Suprapubic skin (tissue), 4 donors: ENCODE data around the gene MED22. TPM values are rescaled to one million over a fixed set of nuclear protein-coding genes. Genes with fewer than 3 reads are reported as not detected.
"Not testable (repeated sequence)": the region's sequence is repeated elsewhere in the genome, so short reads cannot be mapped to it uniquely, and the experiment has no call there.

Experiments used
- DNase-seq, 2 donors: peaks; one replicate each; pipeline ENCODE4 v3.0.0-alpha.2; 2019; ENCODE audit warnings: low spot score in 2 of 2
- H3K27ac ChIP-seq: fragments of 200-600 bp; sonication (generic); one replicate; pipeline ENCODE4 v1.5.1; 2019
- H3K27me3 ChIP-seq: fragments of 200-600 bp; sonication (generic); one replicate; pipeline ENCODE4 v1.5.1; 2019
- H3K36me3 ChIP-seq: fragments of 200-600 bp; sonication (generic); one replicate; pipeline ENCODE4 v1.5.1; 2019
- H3K4me1 ChIP-seq: fragments of 200-600 bp; sonication (generic); one replicate; pipeline ENCODE4 v1.5.1; 2019
- H3K4me3 ChIP-seq: fragments of 200-600 bp; sonication (generic); one replicate; pipeline ENCODE4 v1.5.1; 2019; ENCODE audit warnings: mild to moderate bottlenecking
- H3K9me3 ChIP-seq: fragments of 200-600 bp; sonication (generic); one replicate; pipeline ENCODE4 v1.5.1; 2019
- EP300 ChIP-seq: sonication (generic); formaldehyde crosslinking; IDR thresholded peaks from one replicate; pipeline ENCODE4 v1.6.1; 2017; ENCODE audit warnings: antibody characterized with exemption
- POLR2A ChIP-seq, 2 donors: fragments of 450-650 bp; IDR thresholded peaks; one replicate each; pipeline ENCODE4 v1.6.1; 2017; ENCODE audit warnings: antibody characterized with exemption in 2 of 2, mild to moderate bottlenecking in 2 of 2, moderate library complexity in 2 of 2
- POLR2AphosphoS5 ChIP-seq, 3 donors: sonication (generic); formaldehyde crosslinking; IDR thresholded peaks; one replicate each; pipeline ENCODE4 v1.6.1; 2017; ENCODE audit warnings: antibody characterized with exemption in 3 of 3
- WGBS: methylation state at CpG from one replicate; pipeline ENCODE4 v1.1.5; 2018; 5-methylcytosine and 5-hydroxymethylcytosine counted together
- total RNA-seq, 4 donors: library from RNA; depleted of rRNA; stranded (reverse); fragments of >200 nt; gene quantifications; one replicate each; pipeline ENCODE4 v1.1.0, GENCODE V29; 2016
- TF ChIP-seq, protein P1 (sequence below), 2 donors: fragments of 200-600 bp in 1 of 2; fragments of 450-650 bp in 1 of 2; sonication (generic) in 1 of 2; IDR thresholded peaks; one replicate each; pipeline ENCODE4 v1.5.1; 2016 to 2019; ENCODE audit warnings: antibody characterized with exemption in 2 of 2, mild to moderate bottlenecking in 1 of 2, moderate library complexity in 1 of 2

MED22 gene
- total RNA-seq, 4 donors from 2014 or later, result 11.5 to 27.4 (median 18.8) TPM

DNA sequence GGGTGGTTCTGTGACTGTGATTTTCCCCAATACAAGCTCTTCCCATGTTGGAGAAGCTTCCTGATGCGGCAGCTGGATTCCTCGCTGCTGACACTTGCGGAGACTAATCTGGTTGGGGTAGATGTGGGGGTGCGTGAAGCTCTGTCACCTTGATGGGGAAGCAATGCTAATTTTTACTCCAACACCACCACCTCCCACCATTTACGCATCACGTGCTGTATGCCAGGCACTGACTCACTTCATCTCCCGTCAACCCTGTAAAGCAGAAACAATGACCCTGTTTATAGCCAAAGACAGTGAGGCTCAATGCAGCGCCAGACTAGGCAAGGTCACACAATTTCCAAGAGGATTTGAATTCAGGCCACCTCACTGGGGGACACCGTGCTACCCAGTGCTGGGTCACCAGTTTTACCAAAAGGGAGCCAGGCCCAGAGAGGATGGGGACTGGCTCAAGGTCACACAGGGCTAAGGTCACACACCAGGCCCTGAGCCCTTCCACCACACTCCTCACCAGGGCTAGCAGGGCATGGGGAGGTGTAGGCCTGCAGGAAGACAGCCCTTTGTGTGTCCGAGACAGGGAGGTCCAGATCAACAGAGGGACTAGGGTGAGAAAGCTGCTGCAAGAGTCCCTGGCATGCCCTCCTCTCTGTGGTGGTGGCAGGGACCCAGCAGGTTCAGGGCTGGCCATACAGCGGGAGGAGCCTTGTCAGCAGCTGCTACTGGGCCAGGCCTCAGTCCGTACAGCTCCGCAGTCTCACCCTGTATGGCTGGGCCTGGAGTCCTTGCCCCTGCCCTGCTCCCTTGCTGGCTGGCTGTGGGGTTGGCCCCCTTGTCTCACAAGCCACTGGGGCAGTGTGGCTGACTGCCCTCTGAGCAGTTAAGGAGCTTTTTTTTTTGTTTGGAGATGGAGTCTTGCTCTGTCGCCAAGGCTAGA, 31.5 kb upstream of the MED22 start:
- Histone ChIP-seq H3K36me3 (no peaks in the 10 kb centered on the region), H3K9me3 (no peaks in the 10 kb centered on the region), H3K4me3 (no peak overlapping the region), H3K27me3 (no peaks in the 10 kb centered on the region), H3K27ac (no peak overlapping the region), H3K4me1 (peaks cover 29% of the 10 kb centered on the region)
- TF ChIP-seq POLR2A (IDR thresholded peaks at IDR 0.05), result no peak
- no peak for TF ChIP-seq POLR2AphosphoS5 (IDR thresholded peaks at IDR 0.05)
- TF ChIP-seq, protein P1, sequence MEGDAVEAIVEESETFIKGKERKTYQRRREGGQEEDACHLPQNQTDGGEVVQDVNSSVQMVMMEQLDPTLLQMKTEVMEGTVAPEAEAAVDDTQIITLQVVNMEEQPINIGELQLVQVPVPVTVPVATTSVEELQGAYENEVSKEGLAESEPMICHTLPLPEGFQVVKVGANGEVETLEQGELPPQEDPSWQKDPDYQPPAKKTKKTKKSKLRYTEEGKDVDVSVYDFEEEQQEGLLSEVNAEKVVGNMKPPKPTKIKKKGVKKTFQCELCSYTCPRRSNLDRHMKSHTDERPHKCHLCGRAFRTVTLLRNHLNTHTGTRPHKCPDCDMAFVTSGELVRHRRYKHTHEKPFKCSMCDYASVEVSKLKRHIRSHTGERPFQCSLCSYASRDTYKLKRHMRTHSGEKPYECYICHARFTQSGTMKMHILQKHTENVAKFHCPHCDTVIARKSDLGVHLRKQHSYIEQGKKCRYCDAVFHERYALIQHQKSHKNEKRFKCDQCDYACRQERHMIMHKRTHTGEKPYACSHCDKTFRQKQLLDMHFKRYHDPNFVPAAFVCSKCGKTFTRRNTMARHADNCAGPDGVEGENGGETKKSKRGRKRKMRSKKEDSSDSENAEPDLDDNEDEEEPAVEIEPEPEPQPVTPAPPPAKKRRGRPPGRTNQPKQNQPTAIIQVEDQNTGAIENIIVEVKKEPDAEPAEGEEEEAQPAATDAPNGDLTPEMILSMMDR (IDR thresholded peaks at IDR 0.05), result no peak
- TF ChIP-seq EP300, result no peak
- no peak for DNase-seq
- WGBS, result 90% methylated on average over 14 of the region's 14 CpGs

DNA sequence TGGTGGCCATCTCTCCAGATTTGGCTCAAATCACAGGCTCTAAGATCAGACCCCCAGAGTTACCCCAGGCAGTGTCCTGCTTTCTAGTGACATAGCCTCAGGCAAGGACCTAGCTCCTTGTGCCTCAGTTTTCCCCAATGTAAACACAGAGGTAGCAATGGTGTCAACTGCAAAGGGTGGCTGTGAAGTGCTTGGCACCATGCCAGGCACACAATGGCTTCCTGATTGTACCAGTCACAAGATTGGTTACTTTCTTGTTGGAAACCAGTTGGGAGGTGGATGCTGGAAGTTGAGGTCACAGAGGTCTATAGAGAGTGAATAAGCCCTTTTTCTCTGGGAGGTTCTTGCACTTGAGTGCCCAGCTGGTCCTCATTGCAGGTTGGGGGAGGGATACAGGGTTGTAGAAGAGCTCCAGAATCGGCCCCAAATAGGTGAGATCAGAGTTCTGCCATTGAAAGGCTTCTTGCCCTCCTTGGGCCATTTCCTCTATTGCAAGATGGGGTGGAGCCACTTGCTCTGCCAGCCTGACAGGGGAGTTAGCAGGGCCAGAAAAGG, 30.6 kb upstream of the MED22 start:
- TF ChIP-seq EP300 (no peak), POLR2AphosphoS5 (IDR thresholded peaks at IDR 0.05) (no peak), POLR2A (IDR thresholded peaks at IDR 0.05) (no peak)
- TF ChIP-seq, protein P1 (IDR thresholded peaks at IDR 0.05), result no peak
- WGBS, result 67% methylated on average over 1 of the region's 1 CpG
- no peaks in the 10 kb centered on the region for H3K36me3 ChIP-seq
- peaks cover 38% of the 10 kb centered on the region for H3K4me1 ChIP-seq
- H3K4me3 ChIP-seq, result no peak overlapping the region
- no peaks in the 10 kb centered on the region for H3K9me3 ChIP-seq
- no peak for DNase-seq
- no peak overlapping the region for H3K27ac ChIP-seq
- no peaks in the 10 kb centered on the region for H3K27me3 ChIP-seq

DNA sequence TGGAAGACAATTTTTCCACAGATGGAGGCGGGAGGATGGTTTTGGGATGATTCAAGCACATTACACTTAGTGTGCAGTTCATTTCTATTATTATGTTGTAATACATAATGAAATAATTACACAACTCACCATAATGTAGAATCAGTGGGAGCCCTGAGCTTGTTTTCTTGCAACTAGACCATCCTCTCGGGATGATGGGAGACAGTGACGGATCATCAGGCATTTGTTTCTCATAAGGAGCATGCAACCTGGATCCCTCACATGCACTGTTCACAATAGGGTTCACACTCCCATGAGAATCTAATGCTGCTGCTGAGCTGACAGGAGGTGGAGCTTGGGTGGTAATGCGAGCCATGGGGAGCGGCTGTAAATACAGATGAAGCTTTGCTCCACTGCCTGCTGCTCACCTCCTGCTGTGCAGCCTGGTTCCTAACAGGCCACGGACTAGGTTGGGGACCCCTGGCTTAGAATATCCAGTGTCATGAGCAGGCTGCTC, 29.8 kb upstream of the MED22 start:
- H3K36me3 ChIP-seq, result no peaks in the 10 kb centered on the region
- no peaks in the 10 kb centered on the region for H3K9me3 ChIP-seq
- WGBS, result 54% methylated on average over 3 of the region's 6 CpGs
- H3K27me3 ChIP-seq, result no peaks in the 10 kb centered on the region
- DNase-seq, result no peak
- H3K4me1 ChIP-seq, result peaks cover 45% of the 10 kb centered on the region
- H3K27ac ChIP-seq, result peak overlapping the region; percentile 39
- TF ChIP-seq EP300, result no peak
- TF ChIP-seq POLR2AphosphoS5 (IDR thresholded peaks at IDR 0.05), result peak in 1 of 3 donors; percentile 58
- no peak overlapping the region for H3K4me3 ChIP-seq

DNA sequence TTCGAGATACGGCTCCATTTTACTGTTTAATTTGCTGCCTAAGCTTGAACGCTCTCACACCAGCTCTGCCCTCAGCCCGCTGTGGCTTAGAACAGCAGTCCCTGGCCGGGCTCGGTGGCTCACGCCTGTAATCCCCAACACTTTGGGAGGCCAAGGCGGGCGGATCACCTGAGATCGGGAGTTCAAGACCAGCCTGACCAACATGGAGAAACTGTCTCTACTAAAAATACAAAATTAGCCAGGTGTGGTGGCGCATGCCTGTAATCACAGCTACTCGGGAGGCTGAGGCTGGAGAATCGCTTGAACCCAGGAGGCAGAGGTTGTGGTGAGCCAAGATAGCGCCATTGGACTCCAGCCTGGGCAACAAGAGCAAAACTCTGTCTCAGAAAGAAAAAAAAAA, 29.3 kb upstream of the MED22 start:
- peaks cover 49% of the 10 kb centered on the region for H3K4me1 ChIP-seq
- H3K27me3 ChIP-seq, H3K9me3 ChIP-seq, H3K36me3 ChIP-seq, H3K4me3 ChIP-seq, DNase-seq: not testable (repeated sequence)
- peak overlapping the region; percentile 39 for H3K27ac ChIP-seq
- 76% methylated on average over 14 of the region's 14 CpGs for WGBS

DNA sequence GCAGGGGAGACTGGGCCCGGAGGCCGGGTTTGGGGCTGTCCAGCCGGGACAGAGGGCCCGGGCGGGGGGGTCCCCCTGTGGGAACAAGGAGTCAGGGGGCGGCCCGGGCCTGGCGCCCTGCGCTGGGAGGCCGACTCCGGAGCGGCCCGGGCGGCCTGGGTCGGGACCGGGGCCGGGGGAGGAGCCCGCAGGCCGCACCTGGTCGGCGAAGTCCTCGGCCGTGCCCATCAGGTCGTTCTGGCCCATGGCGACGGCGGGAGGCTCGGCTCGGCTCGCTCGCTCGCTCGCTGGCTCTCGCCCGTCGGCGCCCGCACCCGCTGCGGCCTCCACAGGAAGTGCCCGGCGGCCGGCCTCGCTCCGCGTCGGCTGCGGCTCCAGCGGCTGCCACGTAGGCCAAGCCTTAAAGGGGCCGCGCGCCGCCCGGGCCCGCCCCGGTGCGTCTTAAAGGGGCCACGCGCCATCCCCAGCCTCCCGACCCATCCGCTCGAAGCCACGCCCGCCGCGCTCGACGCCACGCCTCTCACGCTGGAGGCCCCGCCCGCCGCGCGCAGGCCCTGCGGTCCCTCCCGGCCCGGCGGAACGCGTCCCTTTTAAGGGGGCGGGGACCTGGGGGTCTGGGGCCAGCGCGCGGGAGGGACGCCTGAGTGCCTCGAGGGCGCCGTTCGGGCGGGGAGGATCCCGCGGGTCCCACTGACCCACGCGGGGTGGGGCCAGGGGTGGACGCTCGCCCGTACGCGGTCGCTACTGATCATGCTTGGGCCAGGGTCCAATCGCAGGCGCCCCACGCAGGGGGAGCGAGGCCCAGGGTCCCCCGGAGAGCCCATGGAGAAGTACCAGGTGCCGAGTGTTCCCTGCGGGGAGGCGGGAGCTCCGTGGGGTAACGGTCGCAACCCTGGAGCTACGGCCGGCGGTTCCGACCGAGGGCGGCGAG, 28.1 kb upstream of the MED22 start, which contains the start of the genes STKLD1 and SURF4:
Gene STKLD1, plus strand, starts transcription at position 643 of the 931 bp plus-strand sequence. Its CDS starts 108 bp downstream, at position 751.
Gene SURF4, minus strand, starts transcription at position 337 of the 931 bp plus-strand sequence. Its CDS starts 91 bp downstream, at position 246.
- 20% methylated on average over 1 of the region's 120 CpGs for WGBS
- peak; percentile 96 for DNase-seq
- peak in 2 of 3 donors; percentile 25 to 33 for TF ChIP-seq POLR2AphosphoS5 (IDR thresholded peaks at IDR 0.05)
- TF ChIP-seq POLR2A (IDR thresholded peaks at IDR 0.05), result peak; percentile 49 to 90
- TF ChIP-seq EP300, result no peak
- TF ChIP-seq, protein P1 (IDR thresholded peaks at IDR 0.05), result no peak
- H3K27me3 ChIP-seq, result no peaks in the 10 kb centered on the region
- peak within 1 kb of the TSS; percentile 87 for H3K4me3 ChIP-seq
- no peaks in the 10 kb centered on the region for H3K36me3 ChIP-seq
- H3K27ac ChIP-seq, result peak within 1 kb of the TSS; percentile 97
- H3K9me3 ChIP-seq, result no peaks in the 10 kb centered on the region
- peaks cover 62% of the 10 kb centered on the region for H3K4me1 ChIP-seq
